DOHH2 (cell line): ENCODE measurements around the gene FOSL2.

ENCODE experiments used
- H3F3A ChIP-seq: fragments of 200-600 bp; sonication (generic), shearing (Covaris generic); 2 replicates; pipeline ENCODE4 v1.6.0; 2016; ENCODE audit warnings: antibody characterized with exemption, mild to moderate bottlenecking; ENCODE audit not compliant: control insufficient read depth, insufficient read depth
- H3K27ac ChIP-seq: fragments of 200-600 bp; sonication (generic); 2 replicates; pipeline ENCODE4 v1.5.1; 2014; ENCODE audit warnings: low read depth, mild to moderate bottlenecking, low read length, moderate library complexity
- H3K27me3 ChIP-seq: fragments of 200-600 bp; sonication (generic); 2 replicates; pipeline ENCODE4 v1.6.1; 2014; ENCODE audit warnings: mild to moderate bottlenecking, low read length, mixed read lengths; ENCODE audit not compliant: control insufficient read depth
- H3K36me3 ChIP-seq: fragments of 200-600 bp; sonication (generic); 2 replicates; pipeline ENCODE4 v1.6.1; 2014; ENCODE audit warnings: mild to moderate bottlenecking, low read length, moderate library complexity, mixed read lengths; ENCODE audit not compliant: control insufficient read depth
- H3K4me1 ChIP-seq: fragments of 200-600 bp; sonication (generic); 2 replicates; pipeline ENCODE4 v1.6.1; 2014; ENCODE audit warnings: mild to moderate bottlenecking, low read length, mixed read lengths; ENCODE audit not compliant: control insufficient read depth
- H3K4me2 ChIP-seq: fragments of 200-600 bp; sonication (generic); 2 replicates; pipeline ENCODE4 v1.6.0; 2014; ENCODE audit warnings: mild to moderate bottlenecking, low read length, moderate library complexity
- H3K4me3 ChIP-seq: fragments of 200-600 bp; sonication (generic); 2 replicates; pipeline ENCODE4 v1.5.1; 2014; ENCODE audit warnings: mild to moderate bottlenecking, low read length, mixed read lengths
- H3K79me2 ChIP-seq: fragments of 200-600 bp; sonication (generic); 2 replicates; pipeline ENCODE4 v1.6.1; 2014; ENCODE audit warnings: mild to moderate bottlenecking, low read length, mixed read lengths; ENCODE audit not compliant: control insufficient read depth
- H3K9me2 ChIP-seq: fragments of 200-600 bp; sonication (generic); replicated peaks from 2 replicates; pipeline ENCODE4 v1.6.1; 2014; ENCODE audit warnings: mild to moderate bottlenecking, low read length, mixed read lengths; ENCODE audit not compliant: control insufficient read depth
- H3K9me3 ChIP-seq: fragments of 200-600 bp; sonication (generic); 2 replicates; pipeline ENCODE4 v1.6.1; 2014; ENCODE audit warnings: antibody characterized with exemption, low read length, mixed read lengths; ENCODE audit not compliant: control insufficient read depth, insufficient read depth
- H4K20me1 ChIP-seq: fragments of 200-600 bp; sonication (generic); 2 replicates; pipeline ENCODE4 v1.6.0; 2014; ENCODE audit warnings: low read depth, mild to moderate bottlenecking, antibody characterized with exemption, low read length, moderate library complexity; ENCODE audit not compliant: control insufficient read depth, insufficient read depth
- CTCF ChIP-seq: fragments of 200-600 bp; sonication (generic); IDR thresholded peaks from one replicate; pipeline ENCODE4 v1.5.1; 2014; ENCODE audit warnings: antibody characterized with exemption, mild to moderate bottlenecking, low read depth, low read length; ENCODE audit not compliant: poor library complexity, severe bottlenecking
- EZH2phosphoT487 ChIP-seq: fragments of 200-600 bp; sonication (generic); IDR thresholded peaks from 2 replicates; pipeline ENCODE4 v1.6.1; 2017; ENCODE audit warnings: borderline replicate concordance, mild to moderate bottlenecking, antibody characterized with exemption, low read length, moderate library complexity, mixed read lengths

Gene FOSL2

DNA sequence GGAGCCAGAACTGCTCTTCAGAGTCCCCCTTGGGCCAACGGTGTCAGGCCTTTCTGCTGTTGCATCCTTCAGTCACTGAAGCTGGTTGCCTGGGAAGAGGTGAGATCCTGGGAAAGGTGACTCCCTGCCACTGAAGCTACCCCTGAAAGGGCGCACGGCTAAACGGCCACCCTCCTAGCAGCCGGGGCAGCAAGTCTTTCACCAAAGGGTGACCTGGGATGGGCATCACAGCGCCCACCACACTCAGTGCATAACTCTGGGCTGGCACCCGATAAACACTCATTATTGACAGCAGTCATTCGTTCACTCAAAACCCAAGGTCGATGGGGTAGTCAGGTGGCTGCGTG lies 26.5 kb upstream of the FOSL2 start:
- Histone ChIP-seq H3K4me2 (no peak overlapping the region), H3K27me3 (no peaks in the 10 kb centered on the region)

DNA sequence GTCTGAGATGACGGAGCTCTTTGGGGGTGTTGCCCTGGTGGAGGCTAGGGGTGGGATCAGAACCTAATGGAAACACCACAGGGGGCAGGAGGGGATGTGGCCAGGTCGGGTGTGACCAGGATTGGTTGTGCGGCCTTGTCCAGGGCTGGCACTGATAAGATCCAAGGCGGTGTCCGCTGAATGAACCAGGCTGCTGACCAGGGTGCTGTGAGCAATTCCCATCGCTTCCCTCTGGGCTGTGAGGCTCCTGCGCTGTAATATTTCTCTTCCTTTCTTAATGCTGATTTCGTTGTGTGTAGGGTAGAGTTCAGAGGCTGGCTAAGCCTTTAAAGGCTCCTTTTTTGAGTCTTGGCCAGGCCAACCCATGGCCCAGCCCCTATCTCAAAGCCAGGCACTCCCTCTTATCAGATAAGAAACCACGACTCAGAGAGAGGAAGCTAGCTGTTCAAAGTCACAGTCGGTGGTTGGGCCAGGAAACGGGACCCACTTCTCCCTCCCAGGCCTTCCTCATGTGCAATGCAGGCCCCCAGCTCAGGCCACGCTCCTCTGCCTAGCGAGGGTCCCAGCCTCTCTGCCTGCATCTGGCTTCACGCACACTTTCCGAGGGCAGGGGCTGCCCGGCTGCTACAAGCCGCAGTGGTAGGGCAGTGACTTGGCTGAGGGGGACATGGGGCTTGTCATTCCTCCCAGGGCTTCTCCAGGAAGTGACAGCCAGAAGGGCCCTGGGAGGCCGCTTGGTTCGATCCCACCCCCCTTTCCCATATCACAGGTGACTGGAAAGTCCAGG lies 26.0 kb upstream of the FOSL2 start:
- Histone ChIP-seq H3K79me2 (no peaks in the 10 kb centered on the region), H3K4me3 (no peak overlapping the region), H3K27me3 (no peaks in the 10 kb centered on the region), H3K27ac (no peak overlapping the region), H3K4me1 (no peaks in the 10 kb centered on the region), H3F3A (no peaks in the 10 kb centered on the region), H3K9me3 (no peaks in the 10 kb centered on the region), H4K20me1 (no peaks in the 10 kb centered on the region), H3K9me2 (no peaks in the 10 kb centered on the region), H3K4me2 (no peak overlapping the region), H3K36me3 (no peaks in the 10 kb centered on the region)
- TF ChIP-seq EZH2phosphoT487: no peak
- TF ChIP-seq CTCF: no peak

More for the DNA sequence above, 26.5 kb upstream of the FOSL2 start:
- Histone ChIP-seq H3K36me3 (no peaks in the 10 kb centered on the region), H4K20me1 (no peaks in the 10 kb centered on the region), H3K4me1 (no peaks in the 10 kb centered on the region), H3K79me2 (no peaks in the 10 kb centered on the region), H3K27ac (no peak overlapping the region), H3K9me3 (no peaks in the 10 kb centered on the region), H3K4me3 (no peak overlapping the region), H3K9me2 (no peaks in the 10 kb centered on the region), H3F3A (no peaks in the 10 kb centered on the region)
- TF ChIP-seq CTCF: no peak
- no peak for TF ChIP-seq EZH2phosphoT487

GRCh38 chr2:28367667-28368356 lies 24.8 kb upstream of the FOSL2 start:
- H3K27me3 ChIP-seq: no peaks in the 10 kb centered on the region
- H3K27ac ChIP-seq: no peak overlapping the region
- no peaks in the 10 kb centered on the region for H3K9me3 ChIP-seq
- H3K79me2 ChIP-seq: no peaks in the 10 kb centered on the region
- H3K4me3 ChIP-seq: no peak overlapping the region
- H3K9me2 ChIP-seq: no peaks in the 10 kb centered on the region
- H3K36me3 ChIP-seq: no peaks in the 10 kb centered on the region
- TF ChIP-seq EZH2phosphoT487 (no peak), CTCF (no peak)
- H4K20me1 ChIP-seq: no peaks in the 10 kb centered on the region
- no peaks in the 10 kb centered on the region for H3K4me1 ChIP-seq
- H3F3A ChIP-seq: no peaks in the 10 kb centered on the region
- H3K4me2 ChIP-seq: no peak overlapping the region
